Measurements from ENCODE around the gene DENND2A. TPM values are rescaled to one million over a fixed set of nuclear protein-coding genes. Genes with fewer than 3 reads are reported as not detected.

DENND2A gene
- polyA plus RNA-seq, 1 donor = 12.2 TPM

- no peaks in the 10 kb centered on the region for H3K9me3 ChIP-seq (ENCODE audit: control insufficient read depth, low read depth, low read length)
- no CpG with 5 or more reads among the region's 5 CpGs for WGBS (ENCODE audit: insufficient coverage, low lambda C conversion rate)
- H3K4me3 ChIP-seq (ENCODE audit: low read length) = no peak overlapping the region
- peak; percentile 16 to 69 for DNase-seq
- H3K27me3 ChIP-seq (ENCODE audit: control insufficient read depth, insufficient read depth, low read length) = no peaks in the 10 kb centered on the region
- no peaks in the 10 kb centered on the region for H3K36me3 ChIP-seq (ENCODE audit: control insufficient read depth, insufficient read depth, low read length)
- peak overlapping the region; percentile 43 for H3K27ac ChIP-seq (ENCODE audit: low read length)
- H3K4me1 ChIP-seq (ENCODE audit: control insufficient read depth, insufficient read depth, low read length) = peaks cover 12% of the 10 kb centered on the region
Measured at GRCh38 chr7:140484951-140485499, 155.6 kb downstream of the DENND2A start.

DNA sequence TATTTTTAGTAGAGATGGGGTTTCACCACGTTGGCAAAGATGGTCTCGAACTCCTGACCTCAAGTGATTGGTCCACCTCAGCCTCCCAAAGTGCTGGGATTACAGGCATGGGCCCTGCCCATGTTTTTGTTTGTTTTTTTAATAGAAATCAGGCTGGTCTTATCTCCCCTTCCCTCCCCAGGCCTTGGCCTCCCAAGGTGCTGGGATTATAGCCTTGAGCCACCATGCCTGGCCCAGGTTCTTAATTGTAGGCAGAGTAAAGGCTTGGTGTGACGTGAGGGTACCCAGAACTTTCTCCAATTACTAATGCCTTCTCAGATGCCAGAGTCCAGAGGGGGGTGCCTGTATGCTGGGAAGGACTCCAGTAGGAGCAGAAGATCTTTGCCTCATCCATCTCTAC, 156.1 kb downstream of the DENND2A start:
- H3K36me3 ChIP-seq (ENCODE audit: control insufficient read depth, insufficient read depth, low read length) = no peaks in the 10 kb centered on the region
- peaks cover 12% of the 10 kb centered on the region for H3K4me1 ChIP-seq (ENCODE audit: control insufficient read depth, insufficient read depth, low read length)
- H3K27me3 ChIP-seq (ENCODE audit: control insufficient read depth, insufficient read depth, low read length) = no peaks in the 10 kb centered on the region
- no peak overlapping the region for H3K4me3 ChIP-seq (ENCODE audit: low read length)
- no peaks in the 10 kb centered on the region for H3K9me3 ChIP-seq (ENCODE audit: control insufficient read depth, low read depth, low read length)
- peak in 1 of 2 donors; percentile 25 for DNase-seq
- no CpG with 5 or more reads among the region's 3 CpGs for WGBS (ENCODE audit: insufficient coverage, low lambda C conversion rate)
- no peak overlapping the region for H3K27ac ChIP-seq (ENCODE audit: low read length)

- Histone ChIP-seq H3K4me3 (ENCODE audit: low read length) (peak overlapping the region; percentile 97), H3K4me1 (ENCODE audit: control insufficient read depth, insufficient read depth, low read length) (peaks cover 8% of the 10 kb centered on the region), H3K27ac (ENCODE audit: low read length) (peak overlapping the region; percentile 95), H3K9me3 (ENCODE audit: control insufficient read depth, low read depth, low read length) (no peaks in the 10 kb centered on the region), H3K27me3 (ENCODE audit: control insufficient read depth, insufficient read depth, low read length) (no peaks in the 10 kb centered on the region), H3K36me3 (ENCODE audit: control insufficient read depth, insufficient read depth, low read length) (no peaks in the 10 kb centered on the region)
- no peak for DNase-seq
- WGBS (ENCODE audit: insufficient coverage, low lambda C conversion rate) = no CpG with 5 or more reads among the region's 2 CpGs
Measured at GRCh38 chr7:140479739-140480084, 160.9 kb downstream of the DENND2A start.

- Histone ChIP-seq H3K27me3 (ENCODE audit: control insufficient read depth, insufficient read depth, low read length) (no peaks in the 10 kb centered on the region), H3K4me1 (ENCODE audit: control insufficient read depth, insufficient read depth, low read length) (peaks cover 4% of the 10 kb centered on the region), H3K4me3 (ENCODE audit: low read length) (peak within 1 kb of the TSS; percentile 97), H3K27ac (ENCODE audit: low read length) (peak within 1 kb of the TSS; percentile 95), H3K36me3 (ENCODE audit: control insufficient read depth, insufficient read depth, low read length) (no peaks in the 10 kb centered on the region), H3K9me3 (ENCODE audit: control insufficient read depth, low read depth, low read length) (no peaks in the 10 kb centered on the region)
- peak; percentile 97 to 99 for DNase-seq
- 0% methylated on average over 1 of the region's 71 CpGs for WGBS (ENCODE audit: insufficient coverage, low lambda C conversion rate)
Measured at GRCh38 chr7:140479062-140479738, 161.4 kb downstream of the DENND2A start, which contains the start of gene MKRN1. TSS of gene MKRN1 (minus strand) at chr7:140479505. CDS start at chr7:140479344, 161 bp downstream.

GRCh38 chr7:140478246-140479061, 162.2 kb downstream of the DENND2A start:
- 8% methylated on average over 4 of the region's 69 CpGs for WGBS (ENCODE audit: insufficient coverage, low lambda C conversion rate)

GRCh38 chr7:140476698-140477261, 163.8 kb downstream of the DENND2A start:
- WGBS (ENCODE audit: insufficient coverage, low lambda C conversion rate) = 71% methylated on average over 1 of the region's 11 CpGs
- no peaks in the 10 kb centered on the region for H3K27me3 ChIP-seq (ENCODE audit: control insufficient read depth, insufficient read depth, low read length)
- peaks cover 4% of the 10 kb centered on the region for H3K4me1 ChIP-seq (ENCODE audit: control insufficient read depth, insufficient read depth, low read length)
- no peaks in the 10 kb centered on the region for H3K9me3 ChIP-seq (ENCODE audit: control insufficient read depth, low read depth, low read length)
- H3K4me3 ChIP-seq (ENCODE audit: low read length) = no peak overlapping the region
- no peak for DNase-seq
- H3K27ac ChIP-seq (ENCODE audit: low read length) = peak overlapping the region; percentile 95
- no peaks in the 10 kb centered on the region for H3K36me3 ChIP-seq (ENCODE audit: control insufficient read depth, insufficient read depth, low read length)

More at GRCh38 chr7:140478246-140479061, 162.2 kb downstream of the DENND2A start:
- DNase-seq = peak; percentile 29 to 71
- Histone ChIP-seq H3K4me3 (ENCODE audit: low read length) (peak overlapping the region; percentile 97), H3K4me1 (ENCODE audit: control insufficient read depth, insufficient read depth, low read length) (peaks cover 4% of the 10 kb centered on the region), H3K36me3 (ENCODE audit: control insufficient read depth, insufficient read depth, low read length) (no peaks in the 10 kb centered on the region), H3K27ac (ENCODE audit: low read length) (peak overlapping the region; percentile 95), H3K9me3 (ENCODE audit: control insufficient read depth, low read depth, low read length) (no peaks in the 10 kb centered on the region), H3K27me3 (ENCODE audit: control insufficient read depth, insufficient read depth, low read length) (no peaks in the 10 kb centered on the region)

DNA sequence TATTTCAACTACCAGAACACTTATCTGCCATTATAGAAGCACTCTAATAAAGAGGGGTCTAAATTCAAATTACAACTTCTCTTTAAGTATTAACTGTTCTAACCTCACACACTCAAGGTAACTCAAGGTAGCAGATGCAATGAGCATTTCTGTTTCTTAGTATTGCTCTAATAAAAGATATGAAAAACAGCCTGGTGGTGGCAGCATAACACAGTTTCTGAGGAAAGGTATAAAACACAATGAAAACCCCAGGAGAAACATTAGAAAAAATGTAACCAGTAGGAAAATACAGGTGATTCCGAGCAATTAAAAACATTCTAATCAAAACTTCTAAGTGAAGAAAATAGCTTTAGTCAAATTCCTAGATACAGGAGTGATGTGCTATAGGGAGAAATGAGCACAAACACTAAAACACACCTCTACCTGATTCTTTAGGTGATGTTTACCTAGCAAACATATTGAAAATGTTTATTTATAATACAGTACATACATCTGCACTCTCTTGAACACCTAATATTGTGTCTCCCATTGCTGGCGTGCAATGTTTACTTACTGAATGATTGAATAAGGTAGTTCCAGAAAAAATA, 164.8 kb downstream of the DENND2A start:
- no peaks in the 10 kb centered on the region for H3K9me3 ChIP-seq (ENCODE audit: control insufficient read depth, low read depth, low read length)
- no peaks in the 10 kb centered on the region for H3K27me3 ChIP-seq (ENCODE audit: control insufficient read depth, insufficient read depth, low read length)
- peaks cover 8% of the 10 kb centered on the region for H3K36me3 ChIP-seq (ENCODE audit: control insufficient read depth, insufficient read depth, low read length)
- no peak overlapping the region for H3K4me3 ChIP-seq (ENCODE audit: low read length)
- H3K4me1 ChIP-seq (ENCODE audit: control insufficient read depth, insufficient read depth, low read length) = peaks cover 4% of the 10 kb centered on the region
- DNase-seq = peak; percentile 32 to 53
- WGBS (ENCODE audit: insufficient coverage, low lambda C conversion rate) = no CpG with 5 or more reads among the region's 2 CpGs
- H3K27ac ChIP-seq (ENCODE audit: low read length) = no peak overlapping the region

Other genes starting within 250 kb of the DENND2A start
- gene SLC37A3, start 242.3 kb downstream of the DENND2A start, polyA plus RNA-seq = 38.7 TPM
- gene RAB19, start 236.8 kb downstream of the DENND2A start, polyA plus RNA-seq = 1.2 TPM
- 85.2 TPM for gene MKRN1, start 161.3 kb downstream of the DENND2A start, polyA plus RNA-seq
- gene ADCK2, start 32.1 kb upstream of the DENND2A start, polyA plus RNA-seq = 16.6 TPM
- gene NDUFB2, start 55.9 kb upstream of the DENND2A start, polyA plus RNA-seq = 209 TPM

Measured in large intestine (tissue), 3 donors.